ENCODE measurements around the gene GLT1D1.

- no peak for TF ChIP-seq POLR2AphosphoS5 (IDR thresholded peaks at IDR 0.05; ENCODE audit: insufficient read depth, low read depth, low read length)
- TF ChIP-seq CTCF (IDR thresholded peaks at IDR 0.05; ENCODE audit: extremely low read depth in 1 of 2, insufficient read depth in 1 of 2, low read depth in 1 of 2, low read length in 2 of 2), result no peak
These were observed 106.6 kb downstream of the GLT1D1 start for GRCh38 chr12:128959901-128960300.

Data from endothelial cell of umbilical vein (primary cell).